ENCODE data around the gene RALGAPA1. TPM values are rescaled to one million over a fixed set of nuclear protein-coding genes. Genes with fewer than 3 reads are reported as not detected.

Gene RALGAPA1
- total RNA-seq, 1 donor from 2014 or later: 31.8 TPM

DNA sequence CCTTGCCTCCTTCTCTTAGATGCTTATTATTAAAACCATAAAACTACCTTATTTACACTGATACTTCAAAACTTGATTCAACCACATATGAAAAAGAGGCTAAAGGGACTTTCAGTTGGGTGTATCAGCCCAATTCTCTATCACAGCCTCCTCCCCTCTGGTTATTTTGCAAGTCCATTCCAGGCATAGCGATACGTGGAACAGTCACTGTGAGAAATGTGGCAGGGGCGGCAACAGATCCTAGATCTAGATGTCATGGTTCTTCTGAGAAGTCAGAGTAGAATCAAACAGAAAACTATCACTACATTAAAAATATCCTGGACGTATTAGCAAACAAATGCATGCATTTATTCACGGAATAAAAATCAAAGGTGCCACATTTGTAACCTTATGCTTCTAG, 83.2 kb downstream of the RALGAPA1 start:
- DNase-seq: no peak
- Histone ChIP-seq H3K9me3 (replicated peaks) (no peaks in the 10 kb centered on the region), H3K4me3 (no peak overlapping the region), H3K36me3 (peaks cover 43% of the 10 kb centered on the region), H3K4me1 (no peaks in the 10 kb centered on the region), H3K27me3 (ENCODE audit: low read depth) (no peaks in the 10 kb centered on the region), H3K27ac (replicated peaks) (no peak overlapping the region)
- no peak for TF ChIP-seq CTCF (IDR thresholded peaks at IDR 0.05; ENCODE audit: borderline replicate concordance)
- intact Hi-C loops (cut with micrococcal nuclease): no loop called here

DNA sequence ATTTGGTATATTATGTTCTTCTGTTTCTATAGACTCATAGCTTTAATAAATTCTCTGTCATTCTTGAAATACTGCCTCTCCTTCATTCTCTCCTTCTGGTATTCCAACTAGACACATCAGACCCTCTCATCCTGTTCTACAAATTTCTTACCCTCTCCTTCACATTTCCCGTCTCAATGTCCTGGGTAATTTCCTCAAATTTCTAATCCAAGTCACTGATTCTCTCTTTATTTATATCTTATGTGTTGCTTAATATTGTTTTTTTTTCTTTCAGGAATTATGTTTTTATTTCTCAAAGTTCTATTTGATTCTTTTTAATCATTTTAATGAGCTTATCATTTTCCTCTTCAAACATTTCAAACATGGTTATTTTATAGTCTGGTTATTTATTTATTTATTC, 94.0 kb downstream of the RALGAPA1 start:
- Histone ChIP-seq H3K9me3 (replicated peaks) (no peaks in the 10 kb centered on the region), H3K27me3 (ENCODE audit: low read depth) (no peaks in the 10 kb centered on the region), H3K4me3 (no peak overlapping the region), H3K4me1 (no peaks in the 10 kb centered on the region), H3K36me3 (peaks cover 84% of the 10 kb centered on the region), H3K27ac (replicated peaks) (no peak overlapping the region)
- TF ChIP-seq CTCF (IDR thresholded peaks at IDR 0.05; ENCODE audit: borderline replicate concordance): no peak
- DNase-seq: no peak
- intact Hi-C loops (cut with micrococcal nuclease): no loop called here

DNA sequence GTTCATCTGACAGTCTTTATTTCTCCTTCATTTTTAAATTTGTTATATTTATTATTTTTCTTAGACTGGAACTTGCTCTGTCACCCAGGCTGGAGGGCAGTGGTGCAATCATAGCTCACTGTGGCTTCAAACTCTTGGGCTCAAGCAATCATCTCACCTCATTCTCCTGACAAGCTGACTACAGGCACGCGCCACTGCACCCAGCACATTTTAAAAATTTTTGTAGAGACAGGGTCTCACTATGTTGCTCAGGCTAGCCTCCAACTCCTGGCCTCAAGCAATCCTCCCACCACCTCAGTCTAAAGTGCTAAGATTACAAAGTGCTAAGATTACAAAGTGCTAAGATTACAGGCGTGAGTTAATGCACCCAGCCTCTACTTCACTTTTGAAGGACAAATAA, 96.6 kb downstream of the RALGAPA1 start:
- H3K9me3 ChIP-seq (replicated peaks): no peaks in the 10 kb centered on the region
- no peak for DNase-seq
- no peaks in the 10 kb centered on the region for H3K4me1 ChIP-seq
- no peak for TF ChIP-seq CTCF (IDR thresholded peaks at IDR 0.05; ENCODE audit: borderline replicate concordance)
- no peak overlapping the region for H3K27ac ChIP-seq (replicated peaks)
- H3K36me3 ChIP-seq: peaks cover 70% of the 10 kb centered on the region
- intact Hi-C loops (cut with micrococcal nuclease): no loop called here
- H3K27me3 ChIP-seq (ENCODE audit: low read depth): no peaks in the 10 kb centered on the region
- no peak overlapping the region for H3K4me3 ChIP-seq

GRCh38 chr14:35708062-35708461, 101.0 kb downstream of the RALGAPA1 start:
- TF ChIP-seq CTCF (IDR thresholded peaks at IDR 0.05; ENCODE audit: borderline replicate concordance): no peak
- intact Hi-C loops (cut with micrococcal nuclease): no loop called here
- no peak overlapping the region for H3K27ac ChIP-seq (replicated peaks)
- H3K9me3 ChIP-seq (replicated peaks): no peaks in the 10 kb centered on the region
- H3K27me3 ChIP-seq (ENCODE audit: low read depth): no peaks in the 10 kb centered on the region
- no peak for DNase-seq
- no peak overlapping the region for H3K4me3 ChIP-seq
- no peaks in the 10 kb centered on the region for H3K4me1 ChIP-seq
- peaks cover 50% of the 10 kb centered on the region for H3K36me3 ChIP-seq

DNA sequence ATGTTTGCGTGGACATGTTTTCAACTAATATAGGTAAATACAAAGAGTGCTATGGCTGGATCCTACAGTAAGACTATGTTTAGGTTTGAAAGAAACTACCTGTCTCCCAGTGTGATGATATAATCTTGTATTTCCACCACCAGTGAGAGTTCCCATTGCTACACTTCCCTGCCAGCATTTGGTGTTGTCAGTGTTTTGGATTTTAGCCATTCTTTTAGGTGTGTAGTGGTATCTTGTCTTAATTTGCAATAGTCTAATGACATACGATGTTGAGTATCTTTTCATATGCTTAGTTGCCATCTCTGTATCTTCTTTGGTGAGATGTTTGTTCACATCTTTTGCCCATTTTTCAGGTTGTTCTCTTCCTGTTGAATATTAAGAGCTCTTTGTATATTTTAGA, 103.5 kb downstream of the RALGAPA1 start:
- no peak for TF ChIP-seq CTCF (IDR thresholded peaks at IDR 0.05; ENCODE audit: borderline replicate concordance)
- DNase-seq: no peak
- intact Hi-C loops (cut with micrococcal nuclease): no loop called here
- Histone ChIP-seq H3K4me3 (no peak overlapping the region), H3K9me3 (replicated peaks) (no peaks in the 10 kb centered on the region), H3K36me3 (peaks cover 28% of the 10 kb centered on the region), H3K27me3 (ENCODE audit: low read depth) (no peaks in the 10 kb centered on the region), H3K27ac (replicated peaks) (no peak overlapping the region), H3K4me1 (no peaks in the 10 kb centered on the region)

Measured in left ventricle myocardium inferior (tissue), 1 donor.